ENCODE results near the gene PFDN1.
"Not testable (repeated sequence)": the region's sequence is repeated elsewhere in the genome, so short reads cannot be mapped to it uniquely, and the experiment has no call there.

Gene PFDN1, protein sequence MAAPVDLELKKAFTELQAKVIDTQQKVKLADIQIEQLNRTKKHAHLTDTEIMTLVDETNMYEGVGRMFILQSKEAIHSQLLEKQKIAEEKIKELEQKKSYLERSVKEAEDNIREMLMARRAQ

DNA sequence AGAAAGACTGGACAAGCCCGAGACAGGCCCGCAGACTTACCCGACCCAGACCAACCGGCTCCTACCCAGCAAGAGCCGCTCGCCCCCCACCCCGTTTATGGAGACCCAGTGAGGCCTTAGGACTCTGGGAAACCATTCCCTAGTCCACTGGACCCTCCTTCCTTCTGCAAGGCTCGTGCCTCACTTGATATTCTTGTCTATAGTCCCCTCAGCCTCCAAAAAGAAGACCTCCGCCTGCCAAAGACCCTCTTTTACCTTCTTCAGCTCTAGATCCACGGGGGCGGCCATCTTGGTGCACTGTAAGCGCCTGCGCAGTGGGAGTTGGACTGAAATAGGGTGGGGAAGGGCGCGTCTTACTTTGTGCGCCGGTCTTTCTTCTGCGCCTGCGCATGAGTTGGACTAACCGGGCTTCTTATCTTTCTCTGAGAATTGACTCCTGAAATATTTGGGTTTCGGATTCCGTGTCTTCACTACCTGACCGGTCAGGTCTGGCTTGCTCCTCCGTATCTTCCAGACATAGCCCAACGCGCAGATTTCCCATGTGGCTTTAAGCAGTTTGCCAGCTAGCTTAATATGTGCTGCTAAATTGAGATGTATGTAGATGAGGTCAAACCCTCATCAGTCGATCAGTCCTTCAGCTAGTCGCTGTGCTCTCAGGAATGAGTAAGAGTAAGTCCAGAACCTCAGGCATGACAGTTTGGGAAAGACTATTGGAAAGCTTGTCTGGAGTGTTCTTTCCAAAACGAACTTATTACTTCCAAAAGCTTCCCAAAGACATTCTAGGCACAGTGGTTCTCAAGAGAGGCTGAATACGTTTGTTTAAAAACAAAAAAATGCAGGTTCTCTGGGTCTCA is at the start of gene PFDN1:
PFDN1 (minus strand) TSS at position 316 of the 854 bp plus-strand sequence; CDS start at position 288, 28 bp downstream.
- in situ Hi-C loops (cut with MboI; ENCODE audit: low sequenced_read_pairs) = no loop called here

GRCh38 chr5:140351609-140352334 is 48.9 kb upstream of the PFDN1 start:
- in situ Hi-C loops (cut with MboI; ENCODE audit: low sequenced_read_pairs) = loop anchor here (10.0 kb wide), 1 partner anchor 107 kb away; no protein-coding TSS in a partner anchor

DNA sequence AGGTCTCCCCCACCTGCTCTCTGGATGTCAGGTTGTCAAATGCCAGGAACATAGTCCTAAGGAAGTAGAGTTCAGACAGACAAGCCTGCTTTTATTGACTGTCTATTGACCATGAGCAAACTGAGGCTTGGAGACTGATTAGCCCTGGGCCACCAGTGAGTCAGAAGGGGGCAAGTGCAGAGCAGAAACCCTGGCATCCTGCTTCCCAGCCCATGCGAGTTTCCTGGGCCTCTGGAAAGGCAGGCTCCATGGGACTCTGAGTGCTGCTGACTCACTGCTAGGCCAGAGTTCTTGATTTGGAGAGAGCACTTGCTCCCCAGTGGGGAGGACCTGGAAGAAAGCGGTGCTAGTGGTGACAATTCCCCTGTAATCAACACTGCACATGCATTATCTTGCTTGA is 46.3 kb upstream of the PFDN1 start:
- in situ Hi-C loops (cut with MboI; ENCODE audit: low sequenced_read_pairs) = no loop called here

GRCh38 chr5:140348104-140348503 is 45.2 kb upstream of the PFDN1 start:
- in situ Hi-C loops (cut with MboI; ENCODE audit: low sequenced_read_pairs) = no loop called here

DNA sequence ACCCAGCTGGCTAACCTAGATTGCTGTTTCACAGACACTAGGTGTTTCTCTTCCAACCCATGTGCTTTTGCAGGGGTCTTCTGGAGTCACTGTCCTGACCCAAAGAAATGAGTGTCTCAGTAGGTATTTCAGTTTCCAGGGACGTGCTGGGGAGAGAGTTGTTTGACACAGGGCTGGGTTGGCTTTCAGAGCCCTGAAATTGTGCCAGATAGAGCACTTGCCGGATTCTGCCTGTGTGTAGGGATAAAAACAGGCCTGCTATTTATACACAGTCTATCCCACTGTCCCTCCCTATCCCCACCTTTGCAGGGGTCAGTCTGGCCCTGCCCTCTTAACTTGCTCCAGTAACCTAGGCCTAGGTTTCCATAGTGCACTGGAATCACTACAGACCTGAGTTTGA is 44.5 kb upstream of the PFDN1 start:
- in situ Hi-C loops (cut with MboI; ENCODE audit: low sequenced_read_pairs) = no loop called here

- in situ Hi-C loops (cut with MboI; ENCODE audit: low sequenced_read_pairs) = no loop called here
Measured at GRCh38 chr5:140346348-140347221, 43.7 kb upstream of the PFDN1 start, which contains the start of gene HBEGF. HBEGF (minus strand) TSS chr5:140346603; CDS start chr5:140346328, 275 bp downstream.

DNA sequence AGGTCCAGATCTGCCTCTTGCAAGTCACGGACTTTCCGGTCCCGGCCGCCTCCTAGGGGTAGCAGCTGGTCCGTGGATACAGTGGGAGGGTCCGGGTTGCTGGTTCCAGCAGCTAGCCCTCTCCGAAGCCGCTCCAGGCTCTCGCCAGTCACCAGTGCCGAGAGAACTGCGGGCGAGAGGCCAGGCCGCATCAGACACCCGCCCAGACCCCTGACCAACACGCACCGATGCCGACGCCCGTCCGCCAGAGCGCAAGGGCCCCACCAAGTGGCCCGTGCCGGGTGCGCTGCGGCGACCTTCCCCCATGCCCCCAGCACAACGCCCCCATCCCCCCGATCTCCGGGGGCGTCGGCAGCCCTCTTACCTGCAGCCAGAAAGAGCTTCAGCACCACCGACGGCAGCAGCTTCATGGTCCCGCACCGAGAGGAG is 43.0 kb upstream of the PFDN1 start:
- in situ Hi-C loops (cut with MboI; ENCODE audit: low sequenced_read_pairs) = no loop called here

GRCh38 chr5:140344683-140345423 is 42.0 kb upstream of the PFDN1 start:
- in situ Hi-C loops (cut with MboI; ENCODE audit: low sequenced_read_pairs) = no loop called here

- in situ Hi-C loops (cut with MboI; ENCODE audit: low sequenced_read_pairs) = not testable (repeated sequence)
Measured at GRCh38 chr5:140343849-140344248, 40.9 kb upstream of the PFDN1 start.

- in situ Hi-C loops (cut with MboI; ENCODE audit: low sequenced_read_pairs) = no loop called here
Measured at GRCh38 chr5:140342896-140343295, 40.0 kb upstream of the PFDN1 start.

DNA sequence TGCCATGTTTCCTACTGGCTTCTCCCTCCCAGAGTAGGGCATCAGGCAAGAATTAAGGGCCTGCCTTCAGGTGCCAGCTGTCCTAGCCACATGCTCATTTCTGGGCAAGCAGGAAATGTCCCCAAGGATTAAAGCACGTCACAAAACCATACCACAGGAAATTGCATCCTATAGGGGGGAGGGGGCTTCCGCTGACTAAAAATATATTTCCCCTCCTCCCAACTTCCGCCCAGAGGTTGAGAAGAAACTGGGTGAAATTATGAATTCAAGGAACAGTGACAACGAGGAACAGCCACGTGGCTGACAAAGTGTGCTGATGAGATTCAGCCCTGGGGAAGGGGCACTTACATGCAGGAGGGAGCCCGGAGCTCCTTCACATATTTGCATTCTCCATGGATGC is 39.4 kb upstream of the PFDN1 start:
- in situ Hi-C loops (cut with MboI; ENCODE audit: low sequenced_read_pairs) = no loop called here

DNA sequence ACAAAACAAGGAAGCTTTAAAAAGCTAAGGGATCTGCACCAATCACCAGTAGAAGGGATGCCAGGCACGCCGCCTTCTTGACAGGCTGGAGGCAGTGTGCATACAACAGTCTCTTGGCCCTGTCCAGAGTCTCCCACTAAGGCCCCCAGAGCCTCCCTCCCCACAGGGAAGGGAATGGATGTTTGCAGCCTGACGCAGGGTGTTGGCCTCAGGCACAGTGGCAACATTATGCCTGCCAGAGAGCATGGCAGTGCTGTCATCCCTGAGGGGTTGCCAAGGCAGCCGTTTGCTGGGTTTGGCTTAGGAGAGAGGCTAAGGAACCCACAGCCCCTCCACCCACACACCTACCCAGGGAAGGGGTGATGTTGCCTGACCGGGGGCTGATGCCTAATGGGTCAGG is 38.7 kb upstream of the PFDN1 start:
- in situ Hi-C loops (cut with MboI; ENCODE audit: low sequenced_read_pairs) = no loop called here

DNA sequence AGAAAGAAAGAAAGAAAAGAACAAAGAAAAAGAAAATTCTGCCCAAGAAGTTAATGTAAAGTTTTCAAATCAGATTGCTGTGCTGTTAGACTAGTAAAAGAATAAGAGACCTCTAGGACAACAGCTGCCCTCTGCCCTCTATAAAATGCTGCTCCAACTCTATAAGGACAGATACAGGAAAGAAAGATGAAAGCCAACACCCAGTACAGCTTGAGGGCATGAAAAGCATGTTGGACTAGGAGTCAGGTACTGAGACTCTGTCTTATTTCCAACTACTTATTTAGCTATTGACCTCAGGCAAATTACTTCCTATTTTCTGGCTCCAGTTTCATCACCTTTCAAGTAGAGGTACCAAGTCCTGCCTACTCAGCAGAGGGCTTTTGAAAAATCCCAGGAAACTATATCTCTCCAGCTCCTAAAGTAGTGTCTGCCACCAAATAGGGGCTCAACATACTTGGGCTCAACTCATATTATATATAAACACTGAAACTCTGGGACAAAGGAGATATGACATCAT is 37.8 kb upstream of the PFDN1 start:
- in situ Hi-C loops (cut with MboI; ENCODE audit: low sequenced_read_pairs) = no loop called here

- in situ Hi-C loops (cut with MboI; ENCODE audit: low sequenced_read_pairs) = no loop called here
Measured at GRCh38 chr5:140339636-140340035, 36.7 kb upstream of the PFDN1 start.

DNA sequence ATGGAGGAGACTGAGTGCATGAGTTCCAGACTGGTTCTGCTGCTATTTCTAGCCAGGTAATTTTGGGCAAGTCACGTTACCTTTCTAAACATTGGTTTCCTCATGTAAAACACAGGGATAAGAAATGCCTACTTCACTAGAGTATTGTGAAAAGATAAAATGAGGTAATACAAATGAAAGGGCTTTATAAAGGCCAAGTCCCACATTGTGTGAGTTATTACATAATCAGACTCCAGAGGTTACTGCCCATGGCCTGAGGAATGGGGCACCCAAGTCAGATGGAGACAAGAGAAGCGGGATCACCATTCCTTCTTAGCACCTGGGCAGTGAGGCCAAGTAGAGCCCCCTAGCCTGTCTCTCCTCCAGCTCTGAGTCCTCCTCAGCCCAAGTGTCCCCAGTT is 36.0 kb upstream of the PFDN1 start:
- in situ Hi-C loops (cut with MboI; ENCODE audit: low sequenced_read_pairs) = no loop called here

GRCh38 chr5:140338336-140338735 is 35.4 kb upstream of the PFDN1 start:
- in situ Hi-C loops (cut with MboI; ENCODE audit: low sequenced_read_pairs) = no loop called here

DNA sequence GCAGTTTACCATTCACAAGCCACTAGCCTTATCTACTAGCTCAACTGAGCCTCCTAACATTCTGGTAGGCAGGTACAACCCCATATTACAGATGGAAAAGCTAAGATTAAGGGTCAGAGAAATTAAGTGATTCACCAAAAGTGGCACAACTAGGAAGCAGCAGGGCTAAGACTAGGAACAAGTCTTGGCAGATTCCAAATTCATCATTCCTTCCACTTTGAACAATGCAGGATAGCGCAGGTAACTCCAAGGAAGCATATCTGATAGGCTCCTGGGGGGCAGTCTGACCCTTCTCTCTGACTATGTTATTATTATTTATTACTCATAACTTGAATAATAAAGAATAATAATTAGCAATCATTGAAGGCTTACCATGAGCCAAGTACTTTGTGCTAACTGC is 35.0 kb upstream of the PFDN1 start:
- in situ Hi-C loops (cut with MboI; ENCODE audit: low sequenced_read_pairs) = no loop called here

DNA sequence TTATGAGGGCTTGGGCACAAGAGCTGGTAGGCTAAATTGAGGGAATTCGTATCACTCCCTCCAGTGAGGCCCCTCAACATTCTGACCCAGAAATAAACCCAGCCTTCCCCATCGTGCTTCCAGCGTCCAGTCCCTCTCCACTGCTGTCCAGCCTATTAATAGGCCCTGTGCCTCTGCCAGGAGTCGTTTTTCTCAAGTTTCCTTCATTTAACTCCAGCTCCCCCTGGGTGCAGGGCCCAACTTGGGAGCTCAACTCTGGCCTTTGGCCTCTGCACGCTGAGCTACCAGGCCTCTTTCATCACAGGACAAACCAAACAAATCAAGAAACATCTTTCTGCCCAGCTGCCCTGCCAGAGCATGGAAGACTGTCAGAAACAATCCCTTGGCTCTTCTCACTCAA is 33.5 kb upstream of the PFDN1 start:
- in situ Hi-C loops (cut with MboI; ENCODE audit: low sequenced_read_pairs) = no loop called here

GRCh38 chr5:140331638-140332037 is 28.7 kb upstream of the PFDN1 start:
- in situ Hi-C loops (cut with MboI; ENCODE audit: low sequenced_read_pairs) = no loop called here

All from HL-60/S4 treated with retinoic acid at 250 ng/mL for 4 days and 3 days (cell line).